Measurements from ENCODE around the gene MRPS10. TPM values are rescaled to one million over a fixed set of nuclear protein-coding genes. Genes with fewer than 3 reads are reported as not detected.

MRPS10 gene
- total RNA-seq, 1 experiment from 2014 or later = 67.6 TPM

- Histone ChIP-seq H3K4me3 (ENCODE audit: low read depth in 2 of 2, low read length in 2 of 2) (no peak overlapping the region), H3K36me3 (ENCODE audit: control insufficient read depth, insufficient read depth, low read length) (no peaks in the 10 kb centered on the region; the same call in 1 of the 2 replicates), H3K27ac (ENCODE audit: low read length) (no peak overlapping the region), H3K9me3 (ENCODE audit: control insufficient read depth, insufficient read depth, low read depth, low read length) (no peaks in the 10 kb centered on the region), H3K27me3 (ENCODE audit: control insufficient read depth, insufficient read depth, low read length) (no peaks in the 10 kb centered on the region), H3K4me1 (ENCODE audit: control insufficient read depth, insufficient read depth, low read length) (peaks cover 9% of the 10 kb centered on the region)
- no TSS peak for BruUV-seq (replicated peaks)
- in situ Hi-C loops (cut with HindIII; ENCODE audit: low pct_unique_long_range_greater_than_20kb, low sequenced_read_pairs) (no loop called here), intact Hi-C loops (cut with micrococcal nuclease; ENCODE audit: unreplicated experiment) (no loop called here)
- ChIA-PET CTCF (no interaction called here), POLR2A (no interaction called here)
- ATAC-seq (no peak), DNase-seq (ENCODE audit: low read depth, low spot score) (no peak)
- TF ChIP-seq POLR2AphosphoS5 (IDR thresholded peaks at IDR 0.05; ENCODE audit: low read depth, low read length) (no peak), SIN3A (IDR thresholded peaks at IDR 0.05; ENCODE audit: borderline replicate concordance, insufficient read depth, low read depth, low read length) (no peak), REST (IDR thresholded peaks at IDR 0.05; ENCODE audit: insufficient read depth in 1 of 2, low read depth in 2 of 2, low read length in 1 of 2) (no peak), TCF7L2 (IDR thresholded peaks at IDR 0.05; ENCODE audit: low read depth, low read length) (no peak), CTCF (IDR thresholded peaks at IDR 0.05) (no peak)
Observed at GRCh38 chr6:42264852-42265390, 47.3 kb upstream of the MRPS10 start.

- CTCF ChIA-PET = no interaction called here
- POLR2A ChIA-PET = no interaction called here
- no peaks in the 10 kb centered on the region; the same call in 1 of the 2 replicates for H3K36me3 ChIP-seq (ENCODE audit: control insufficient read depth, insufficient read depth, low read length)
- intact Hi-C loops (cut with micrococcal nuclease; ENCODE audit: unreplicated experiment) (no loop called here), in situ Hi-C loops (cut with HindIII; ENCODE audit: low pct_unique_long_range_greater_than_20kb, low sequenced_read_pairs) (no loop called here)
- ATAC-seq (no peak), DNase-seq (ENCODE audit: low read depth, low spot score) (no peak)
- peaks cover 9% of the 10 kb centered on the region for H3K4me1 ChIP-seq (ENCODE audit: control insufficient read depth, insufficient read depth, low read length)
- TF ChIP-seq POLR2AphosphoS5 (IDR thresholded peaks at IDR 0.05; ENCODE audit: low read depth, low read length) = no peak
- TF ChIP-seq SIN3A (IDR thresholded peaks at IDR 0.05; ENCODE audit: borderline replicate concordance, insufficient read depth, low read depth, low read length) = no peak
- no peak for TF ChIP-seq TCF7L2 (IDR thresholded peaks at IDR 0.05; ENCODE audit: low read depth, low read length)
- TF ChIP-seq REST (IDR thresholded peaks at IDR 0.05; ENCODE audit: insufficient read depth in 1 of 2, low read depth in 2 of 2, low read length in 1 of 2) = no peak
- no peak for TF ChIP-seq CTCF (IDR thresholded peaks at IDR 0.05)
- BruUV-seq (replicated peaks) = no TSS peak
- no peaks in the 10 kb centered on the region for H3K9me3 ChIP-seq (ENCODE audit: control insufficient read depth, insufficient read depth, low read depth, low read length)
- H3K27me3 ChIP-seq (ENCODE audit: control insufficient read depth, insufficient read depth, low read length) = no peaks in the 10 kb centered on the region
- H3K27ac ChIP-seq (ENCODE audit: low read length) = peak overlapping the region; percentile 14; the same call in 1 of the 2 replicates
- no peak overlapping the region for H3K4me3 ChIP-seq (ENCODE audit: low read depth in 2 of 2, low read length in 2 of 2)
Observed at GRCh38 chr6:42264162-42264851, 46.6 kb upstream of the MRPS10 start.

Data from Panc1 (cell line).